Measurements from ENCODE around the gene ZSCAN1. TPM values are rescaled to one million over a fixed set of nuclear protein-coding genes. Genes with fewer than 3 reads are reported as not detected.

Gene ZSCAN1
- total and polyA plus RNA-seq, 10 of the 15 experiments (the other 5 are each of a cell fraction or from before 2014, with no cell fraction given): not detected

Other genes starting within 250 kb of the ZSCAN1 start
Only the 7 nearest of the 15 such genes appear.
- 0.45 and 0.54 TPM in 2 replicates for gene ZNF418, start 98.6 kb upstream of the ZSCAN1 start, total RNA-seq (2014; rRNA removed)
- 1.2 and 1.3 TPM in 2 replicates for gene ZNF418, start 98.6 kb upstream of the ZSCAN1 start, total RNA-seq (2014; rRNA removed; fragmentation: Illumina TruSeq; extraction: Trizol)
- 0.69 TPM in 2 replicates for gene ZNF418, start 98.6 kb upstream of the ZSCAN1 start, total RNA-seq (2021)
- 1.2 and 2.5 TPM in 2 replicates for gene ZNF418, start 98.6 kb upstream of the ZSCAN1 start, polyA plus RNA-seq (2011; rRNA removed)
- 0.59 and 2.0 TPM in 2 replicates for gene ZNF418, start 98.6 kb upstream of the ZSCAN1 start, polyA plus RNA-seq (2014; fragmentation: Illumina TruSeq; extraction: Trizol)
- gene ZNF418, start 98.6 kb upstream of the ZSCAN1 start, polyA plus RNA-seq (2014; fragmentation: Nextera tagmentation; extraction: Ambion mirVana): under 1 TPM in 1 of 2 experiments, not detected in 1; 0.20 TPM
- gene ZNF418, start 98.6 kb upstream of the ZSCAN1 start, polyA plus RNA-seq (2014; rRNA removed): 0.53 and 1.3 TPM in 2 replicates
- gene ZNF418, start 98.6 kb upstream of the ZSCAN1 start, polyA plus RNA-seq (2016; fragmentation: Nextera tagmentation; extraction: Ambion mirVana): 1 to 10 TPM in 1 of 2 experiments, under 1 TPM in 1; 0.44 to 1.1 TPM
- gene ZNF256, start 86.3 kb upstream of the ZSCAN1 start, total RNA-seq (2014; rRNA removed): 3.3 and 3.8 TPM in 2 replicates
- 7.5 and 7.6 TPM in 2 replicates for gene ZNF256, start 86.3 kb upstream of the ZSCAN1 start, total RNA-seq (2014; rRNA removed; fragmentation: Illumina TruSeq; extraction: Trizol)
- 4.6 and 4.8 TPM in 2 replicates for gene ZNF256, start 86.3 kb upstream of the ZSCAN1 start, total RNA-seq (2021)
- gene ZNF256, start 86.3 kb upstream of the ZSCAN1 start, polyA plus RNA-seq (2011; rRNA removed): 7.1 and 10.7 TPM in 2 replicates
- 5.0 and 5.1 TPM in 2 replicates for gene ZNF256, start 86.3 kb upstream of the ZSCAN1 start, polyA plus RNA-seq (2014; fragmentation: Illumina TruSeq; extraction: Trizol)
- 1 to 10 TPM; 1.0 to 2.9 TPM for gene ZNF256, start 86.3 kb upstream of the ZSCAN1 start, polyA plus RNA-seq (2014; fragmentation: Nextera tagmentation; extraction: Ambion mirVana)
- 4.1 and 4.8 TPM in 2 replicates for gene ZNF256, start 86.3 kb upstream of the ZSCAN1 start, polyA plus RNA-seq (2014; rRNA removed)
- 1 to 10 TPM; 3.3 to 3.8 TPM for gene ZNF256, start 86.3 kb upstream of the ZSCAN1 start, polyA plus RNA-seq (2016; fragmentation: Nextera tagmentation; extraction: Ambion mirVana)
- gene C19orf18, start 59.5 kb upstream of the ZSCAN1 start, total RNA-seq (2014; rRNA removed): not detected in 2 replicates
- gene C19orf18, start 59.5 kb upstream of the ZSCAN1 start, total RNA-seq (2014; rRNA removed; fragmentation: Illumina TruSeq; extraction: Trizol): 0.28 TPM in 1 of 2 replicates, not detected in the other
- gene C19orf18, start 59.5 kb upstream of the ZSCAN1 start, total RNA-seq (2021): not detected in 2 replicates
- 0.12 TPM in 1 of 2 replicates, not detected in the other for gene C19orf18, start 59.5 kb upstream of the ZSCAN1 start, polyA plus RNA-seq (2011; rRNA removed)
- 0.30 TPM in 1 of 2 replicates, not detected in the other for gene C19orf18, start 59.5 kb upstream of the ZSCAN1 start, polyA plus RNA-seq (2014; fragmentation: Illumina TruSeq; extraction: Trizol)
- under 1 TPM in 1 of 2 experiments, not detected in 1; 0.21 TPM for gene C19orf18, start 59.5 kb upstream of the ZSCAN1 start, polyA plus RNA-seq (2014; fragmentation: Nextera tagmentation; extraction: Ambion mirVana)
- 0.29 TPM in 1 of 2 replicates, not detected in the other for gene C19orf18, start 59.5 kb upstream of the ZSCAN1 start, polyA plus RNA-seq (2014; rRNA removed)
- not detected for gene C19orf18, start 59.5 kb upstream of the ZSCAN1 start, polyA plus RNA-seq (2016; fragmentation: Nextera tagmentation; extraction: Ambion mirVana)
- 8.8 and 9.3 TPM in 2 replicates for gene ZNF606, start 31.2 kb upstream of the ZSCAN1 start, total RNA-seq (2014; rRNA removed)
- gene ZNF606, start 31.2 kb upstream of the ZSCAN1 start, total RNA-seq (2014; rRNA removed; fragmentation: Illumina TruSeq; extraction: Trizol): 6.4 and 6.5 TPM in 2 replicates
- 10.5 and 10.6 TPM in 2 replicates for gene ZNF606, start 31.2 kb upstream of the ZSCAN1 start, total RNA-seq (2021)
- 6.6 and 9.4 TPM in 2 replicates for gene ZNF606, start 31.2 kb upstream of the ZSCAN1 start, polyA plus RNA-seq (2011; rRNA removed)
- gene ZNF606, start 31.2 kb upstream of the ZSCAN1 start, polyA plus RNA-seq (2014; fragmentation: Illumina TruSeq; extraction: Trizol): 5.2 and 5.7 TPM in 2 replicates
- 1 to 10 TPM; 2.2 TPM for gene ZNF606, start 31.2 kb upstream of the ZSCAN1 start, polyA plus RNA-seq (2014; fragmentation: Nextera tagmentation; extraction: Ambion mirVana)
- gene ZNF606, start 31.2 kb upstream of the ZSCAN1 start, polyA plus RNA-seq (2014; rRNA removed): 7.7 and 8.7 TPM in 2 replicates
- 1 to 10 TPM; 9.1 to 9.3 TPM for gene ZNF606, start 31.2 kb upstream of the ZSCAN1 start, polyA plus RNA-seq (2016; fragmentation: Nextera tagmentation; extraction: Ambion mirVana)
- not detected in 2 replicates for gene ZNF135, start 25.3 kb downstream of the ZSCAN1 start, total RNA-seq (2014; rRNA removed)
- gene ZNF135, start 25.3 kb downstream of the ZSCAN1 start, total RNA-seq (2014; rRNA removed; fragmentation: Illumina TruSeq; extraction: Trizol): not detected in 2 replicates
- gene ZNF135, start 25.3 kb downstream of the ZSCAN1 start, total RNA-seq (2021): 0.05 TPM in 1 of 2 replicates, not detected in the other
- gene ZNF135, start 25.3 kb downstream of the ZSCAN1 start, polyA plus RNA-seq (2011; rRNA removed): 0.04 TPM in 2 replicates
- gene ZNF135, start 25.3 kb downstream of the ZSCAN1 start, polyA plus RNA-seq (2014; fragmentation: Illumina TruSeq; extraction: Trizol): not detected in 2 replicates
- gene ZNF135, start 25.3 kb downstream of the ZSCAN1 start, polyA plus RNA-seq (2014; fragmentation: Nextera tagmentation; extraction: Ambion mirVana): not detected
- gene ZNF135, start 25.3 kb downstream of the ZSCAN1 start, polyA plus RNA-seq (2014; rRNA removed): not detected in 2 replicates
- gene ZNF135, start 25.3 kb downstream of the ZSCAN1 start, polyA plus RNA-seq (2016; fragmentation: Nextera tagmentation; extraction: Ambion mirVana): not detected
- gene ZSCAN18, start 64.2 kb downstream of the ZSCAN1 start, total RNA-seq (2014; rRNA removed): not detected in 2 replicates
- not detected in 2 replicates for gene ZSCAN18, start 64.2 kb downstream of the ZSCAN1 start, total RNA-seq (2014; rRNA removed; fragmentation: Illumina TruSeq; extraction: Trizol)
- 0.29 and 0.64 TPM in 2 replicates for gene ZSCAN18, start 64.2 kb downstream of the ZSCAN1 start, total RNA-seq (2021)
- gene ZSCAN18, start 64.2 kb downstream of the ZSCAN1 start, polyA plus RNA-seq (2011; rRNA removed): 0.64 and 0.68 TPM in 2 replicates
- not detected in 2 replicates for gene ZSCAN18, start 64.2 kb downstream of the ZSCAN1 start, polyA plus RNA-seq (2014; fragmentation: Illumina TruSeq; extraction: Trizol)
- not detected for gene ZSCAN18, start 64.2 kb downstream of the ZSCAN1 start, polyA plus RNA-seq (2014; fragmentation: Nextera tagmentation; extraction: Ambion mirVana)
- gene ZSCAN18, start 64.2 kb downstream of the ZSCAN1 start, polyA plus RNA-seq (2014; rRNA removed): not detected in 2 replicates
- gene ZSCAN18, start 64.2 kb downstream of the ZSCAN1 start, polyA plus RNA-seq (2016; fragmentation: Nextera tagmentation; extraction: Ambion mirVana): not detected
- gene ZNF329, start 116.8 kb downstream of the ZSCAN1 start, total RNA-seq (2014; rRNA removed): 0.62 and 0.76 TPM in 2 replicates
- gene ZNF329, start 116.8 kb downstream of the ZSCAN1 start, total RNA-seq (2014; rRNA removed; fragmentation: Illumina TruSeq; extraction: Trizol): 0.78 and 1.1 TPM in 2 replicates
- 0.43 and 0.56 TPM in 2 replicates for gene ZNF329, start 116.8 kb downstream of the ZSCAN1 start, total RNA-seq (2021)
- 4.7 and 5.8 TPM in 2 replicates for gene ZNF329, start 116.8 kb downstream of the ZSCAN1 start, polyA plus RNA-seq (2011; rRNA removed)
- gene ZNF329, start 116.8 kb downstream of the ZSCAN1 start, polyA plus RNA-seq (2014; fragmentation: Illumina TruSeq; extraction: Trizol): 0.29 and 0.71 TPM in 2 replicates
- under 1 TPM in 1 of 2 experiments, not detected in 1; 0.11 TPM for gene ZNF329, start 116.8 kb downstream of the ZSCAN1 start, polyA plus RNA-seq (2014; fragmentation: Nextera tagmentation; extraction: Ambion mirVana)
- 0.18 and 0.43 TPM in 2 replicates for gene ZNF329, start 116.8 kb downstream of the ZSCAN1 start, polyA plus RNA-seq (2014; rRNA removed)
- gene ZNF329, start 116.8 kb downstream of the ZSCAN1 start, polyA plus RNA-seq (2016; fragmentation: Nextera tagmentation; extraction: Ambion mirVana): under 1 TPM; 0.28 to 0.42 TPM

Measured in GM12878 (cell line).